ENCODE measurements around the gene HHIPL1.

GRCh38 chr14:99667045-99667444 lies 22.1 kb downstream of the HHIPL1 start:
- TF ChIP-seq CTCF (IDR thresholded peaks at IDR 0.05) (no peak), POLR2AphosphoS5 (IDR thresholded peaks at IDR 0.05) (no peak), POLR2A (IDR thresholded peaks at IDR 0.05) (no peak)

Measured in suprapubic skin (tissue), 4 donors.